ENCODE data around the gene MYO1A. TPM values are rescaled to one million over a fixed set of nuclear protein-coding genes. Genes with fewer than 3 reads are reported as not detected.
A peak's percentile ranks its signal among the peaks of the same experiment; 100 is the strongest.

The MYO1A gene
- total RNA-seq, 1 donor from 2014 or later, result 0.27 TPM

GRCh38 chr12:57012600-57013465, 37.1 kb downstream of the MYO1A start:
- DNase-seq (ENCODE audit: low spot score in 2 of 2, unreplicated experiment in 2 of 2), result no peak
- H3K4me1 Mint-ChIP-seq, result peaks cover 11% of the 10 kb centered on the region

GRCh38 chr12:57011438-57012424, 38.2 kb downstream of the MYO1A start:
- no peaks in the 10 kb centered on the region for H3K9me3 Mint-ChIP-seq
- H3K27ac Mint-ChIP-seq, result no peak overlapping the region
- H3K4me1 Mint-ChIP-seq, result peaks cover 13% of the 10 kb centered on the region
- no peaks in the 10 kb centered on the region for H3K36me3 Mint-ChIP-seq
- DNase-seq (ENCODE audit: low spot score in 2 of 2, unreplicated experiment in 2 of 2), result no peak
- peaks cover 26% of the 10 kb centered on the region for H3K27me3 Mint-ChIP-seq (ENCODE audit: low read depth)
- H3K4me3 Mint-ChIP-seq, result no peak overlapping the region
- no peak for TF ChIP-seq CTCF (IDR thresholded peaks at IDR 0.05; ENCODE audit: unreplicated experiment)

More at GRCh38 chr12:57012600-57013465, 37.1 kb downstream of the MYO1A start:
- Mint-ChIP-seq H3K9me3 (no peaks in the 10 kb centered on the region), H3K4me3 (no peak overlapping the region), H3K27me3 (ENCODE audit: low read depth) (peaks cover 26% of the 10 kb centered on the region), H3K27ac (no peak overlapping the region), H3K36me3 (no peaks in the 10 kb centered on the region)
- no peak for TF ChIP-seq CTCF (IDR thresholded peaks at IDR 0.05; ENCODE audit: unreplicated experiment)

- Mint-ChIP-seq H3K4me3 (no peak overlapping the region), H3K9me3 (no peaks in the 10 kb centered on the region), H3K4me1 (peaks cover 14% of the 10 kb centered on the region), H3K27ac (no peak overlapping the region), H3K36me3 (no peaks in the 10 kb centered on the region), H3K27me3 (ENCODE audit: low read depth) (peaks cover 26% of the 10 kb centered on the region)
- TF ChIP-seq CTCF (IDR thresholded peaks at IDR 0.05; ENCODE audit: unreplicated experiment), result no peak
- no peak for DNase-seq (ENCODE audit: low spot score in 2 of 2, unreplicated experiment in 2 of 2)
These were observed 39.2 kb downstream of the MYO1A start for GRCh38 chr12:57010627-57011247.

GRCh38 chr12:57009949-57010626, 39.8 kb downstream of the MYO1A start:
- Mint-ChIP-seq H3K4me1 (peaks cover 21% of the 10 kb centered on the region), H3K27me3 (ENCODE audit: low read depth) (peaks cover 24% of the 10 kb centered on the region), H3K4me3 (no peak overlapping the region), H3K27ac (no peak overlapping the region), H3K36me3 (no peaks in the 10 kb centered on the region), H3K9me3 (no peaks in the 10 kb centered on the region)
- no peak for TF ChIP-seq CTCF (IDR thresholded peaks at IDR 0.05; ENCODE audit: unreplicated experiment)
- DNase-seq (ENCODE audit: low spot score in 2 of 2, unreplicated experiment in 2 of 2), result no peak

GRCh38 chr12:57008178-57008577, 41.8 kb downstream of the MYO1A start:
- H3K9me3 Mint-ChIP-seq, result no peaks in the 10 kb centered on the region
- H3K27ac Mint-ChIP-seq, result peak overlapping the region; percentile 73
- DNase-seq (ENCODE audit: low spot score in 2 of 2, unreplicated experiment in 2 of 2), result no peak
- TF ChIP-seq CTCF (IDR thresholded peaks at IDR 0.05; ENCODE audit: unreplicated experiment), result peak; percentile 57
- peaks cover 25% of the 10 kb centered on the region for H3K4me1 Mint-ChIP-seq
- H3K36me3 Mint-ChIP-seq, result peaks cover 5% of the 10 kb centered on the region
- H3K4me3 Mint-ChIP-seq, result peak overlapping the region; percentile 50
- H3K27me3 Mint-ChIP-seq (ENCODE audit: low read depth), result peaks cover 9% of the 10 kb centered on the region
